Retinal pigment epithelial cell (primary cell): ENCODE data around the gene KRTAP12-4.
"Not testable (repeated sequence)": the region's sequence is repeated elsewhere in the genome, so short reads cannot be mapped to it uniquely, and the experiment has no call there.

Experiments used
- DNase-seq: peaks from one replicate; pipeline ENCODE4 v3.0.0-alpha.2; 2010; ENCODE audit warnings: low read depth
- H3K4me3 ChIP-seq: 2 replicates; pipeline ENCODE4 v1.5.1; 2011; ENCODE audit warnings: mild to moderate bottlenecking, low read length, control low read depth, moderate library complexity
- TF ChIP-seq, protein P1 (sequence below): conservative IDR thresholded peaks from 2 replicates; pipeline ENCODE4 v1.5.1; 2011; ENCODE audit warnings: low read depth, low read length, control low read depth, inconsistent platforms

The KRTAP12-4 gene

DNA sequence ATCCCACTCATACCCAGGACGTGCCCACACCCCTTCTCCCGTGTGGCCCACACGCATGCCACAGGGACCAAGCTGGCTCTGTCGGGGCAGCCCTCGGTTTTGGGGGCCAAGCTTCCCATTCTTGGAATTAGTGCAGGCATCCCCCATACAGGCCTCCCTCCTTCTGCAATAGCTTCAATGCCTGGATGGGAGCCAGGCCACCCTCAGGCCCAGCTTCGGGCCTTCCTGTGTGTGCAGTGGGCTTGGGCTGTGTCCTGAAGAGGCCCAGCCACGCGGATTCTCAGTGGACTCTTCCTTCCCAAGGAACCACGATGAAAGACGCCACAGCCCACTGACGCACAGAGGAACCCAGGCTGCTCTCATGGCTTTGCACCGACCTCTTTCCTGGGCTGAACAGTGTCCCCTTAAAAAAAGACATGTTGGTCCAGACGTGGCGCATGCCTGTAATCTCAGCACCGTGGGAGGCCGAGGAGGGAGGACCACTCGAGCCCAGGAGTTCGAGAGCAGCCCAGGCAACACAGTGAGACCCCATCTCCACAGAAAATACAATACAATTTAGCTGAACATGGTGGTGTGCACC is 4.8 kb downstream of the KRTAP12-4 start:
- no peak overlapping the region for H3K4me3 ChIP-seq
- no peak for DNase-seq
- TF ChIP-seq, protein P1, sequence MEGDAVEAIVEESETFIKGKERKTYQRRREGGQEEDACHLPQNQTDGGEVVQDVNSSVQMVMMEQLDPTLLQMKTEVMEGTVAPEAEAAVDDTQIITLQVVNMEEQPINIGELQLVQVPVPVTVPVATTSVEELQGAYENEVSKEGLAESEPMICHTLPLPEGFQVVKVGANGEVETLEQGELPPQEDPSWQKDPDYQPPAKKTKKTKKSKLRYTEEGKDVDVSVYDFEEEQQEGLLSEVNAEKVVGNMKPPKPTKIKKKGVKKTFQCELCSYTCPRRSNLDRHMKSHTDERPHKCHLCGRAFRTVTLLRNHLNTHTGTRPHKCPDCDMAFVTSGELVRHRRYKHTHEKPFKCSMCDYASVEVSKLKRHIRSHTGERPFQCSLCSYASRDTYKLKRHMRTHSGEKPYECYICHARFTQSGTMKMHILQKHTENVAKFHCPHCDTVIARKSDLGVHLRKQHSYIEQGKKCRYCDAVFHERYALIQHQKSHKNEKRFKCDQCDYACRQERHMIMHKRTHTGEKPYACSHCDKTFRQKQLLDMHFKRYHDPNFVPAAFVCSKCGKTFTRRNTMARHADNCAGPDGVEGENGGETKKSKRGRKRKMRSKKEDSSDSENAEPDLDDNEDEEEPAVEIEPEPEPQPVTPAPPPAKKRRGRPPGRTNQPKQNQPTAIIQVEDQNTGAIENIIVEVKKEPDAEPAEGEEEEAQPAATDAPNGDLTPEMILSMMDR, result no peak

DNA sequence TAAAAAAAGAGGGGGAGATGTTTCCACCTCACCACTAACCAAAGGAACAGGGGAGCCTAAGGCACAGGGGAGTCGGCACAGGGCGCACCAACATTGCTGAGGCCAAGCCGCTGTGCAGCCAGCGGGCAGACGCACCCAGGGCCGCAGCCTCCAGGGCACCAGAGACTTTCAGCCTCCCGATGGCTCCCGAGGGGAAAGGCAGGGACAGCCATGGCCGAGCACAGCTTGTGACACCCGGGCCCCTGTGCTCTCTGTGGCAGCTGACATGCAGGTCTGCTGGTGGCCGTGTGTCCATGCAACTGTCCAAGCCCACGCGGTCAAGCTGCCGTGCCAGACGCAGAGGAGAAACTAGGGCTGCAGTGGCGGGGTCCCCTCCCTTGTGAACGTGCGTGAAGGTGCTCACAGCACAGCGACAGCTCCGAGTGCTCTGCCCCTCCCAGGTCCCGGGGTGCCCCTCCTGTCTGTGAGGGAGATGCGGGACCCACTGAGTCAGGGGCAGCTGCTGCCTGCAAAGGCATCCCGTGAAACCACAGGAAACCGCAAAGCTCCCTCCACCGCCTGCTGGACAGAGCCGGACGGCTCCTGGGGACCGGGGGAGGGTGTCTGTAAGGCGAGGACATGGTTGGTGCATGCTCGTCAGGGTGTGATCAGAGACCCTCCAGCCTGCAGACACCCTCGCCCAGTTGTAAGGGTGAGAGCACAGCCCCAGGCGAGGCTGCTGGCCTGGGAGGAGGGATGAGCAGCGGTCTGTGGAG is 5.7 kb downstream of the KRTAP12-4 start:
- no peak for DNase-seq
- H3K4me3 ChIP-seq, result no peak overlapping the region
- TF ChIP-seq, protein P1, result no peak

DNA sequence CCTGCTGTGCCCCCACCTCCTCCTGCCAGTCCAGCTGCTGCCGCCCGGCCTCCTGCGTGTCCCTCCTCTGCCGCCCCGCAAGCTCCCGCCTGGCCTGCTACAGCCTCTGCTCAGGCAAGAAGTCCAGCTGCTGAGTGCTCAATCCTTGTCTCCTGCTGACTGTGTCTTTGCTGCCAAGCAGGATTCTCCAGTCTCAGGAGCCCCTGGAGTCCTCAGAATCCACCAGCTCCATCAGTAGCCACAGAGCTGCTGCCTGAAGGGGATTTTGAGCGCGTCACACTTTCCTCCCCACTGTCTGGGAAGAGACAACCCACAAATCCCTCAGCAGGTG is 7.3 kb downstream of the KRTAP12-4 start:
- TF ChIP-seq, protein P1, result no peak

DNA sequence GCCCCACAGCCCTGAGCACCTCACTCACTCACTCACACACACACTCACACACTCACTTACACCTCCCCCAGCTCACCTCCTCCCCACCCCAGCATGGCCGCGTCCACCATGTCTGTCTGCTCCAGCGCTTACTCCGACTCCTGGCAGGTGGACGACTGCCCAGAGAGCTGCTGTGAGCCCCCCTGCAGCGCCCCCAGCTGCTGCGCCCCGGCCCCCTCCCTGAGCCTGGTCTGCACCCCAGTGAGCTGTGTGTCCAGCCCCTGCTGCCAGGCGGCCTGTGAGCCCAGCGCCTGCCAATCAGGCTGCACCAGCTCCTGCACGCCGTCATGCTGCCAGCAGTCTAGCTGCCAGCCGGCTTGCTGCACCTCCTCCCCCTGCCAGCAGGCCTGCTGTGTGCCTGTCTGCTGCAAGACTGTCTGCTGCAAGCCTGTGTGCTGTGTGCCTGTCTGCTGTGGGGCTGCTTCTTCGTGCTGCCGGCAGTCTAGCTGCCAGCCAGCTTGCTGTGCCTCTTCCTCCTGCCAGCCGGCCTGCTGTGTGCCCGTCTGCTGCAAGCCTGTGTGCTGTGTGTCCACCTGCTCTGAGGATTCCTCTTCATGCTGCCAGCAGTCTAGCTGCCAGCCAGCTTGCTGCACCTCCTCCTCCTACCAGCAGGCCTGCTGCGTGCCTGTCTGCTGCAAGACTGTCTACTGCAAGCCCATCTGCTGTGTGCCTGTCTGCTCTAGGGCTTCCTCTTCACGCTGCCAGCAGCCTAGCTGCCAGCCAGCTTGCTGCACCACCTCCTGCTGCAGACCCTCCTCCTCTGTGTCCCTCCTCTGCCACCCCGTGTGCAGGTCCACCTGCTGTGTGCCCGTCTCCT is 7.9 kb downstream of the KRTAP12-4 start, which contains the start of gene KRTAP10-11:
KRTAP10-11 (plus strand) TSS at position 49 of the 856 bp plus-strand sequence; CDS start at position 94, 45 bp downstream.
- DNase-seq, H3K4me3 ChIP-seq: not testable (repeated sequence)

More for the DNA sequence above, 7.3 kb downstream of the KRTAP12-4 start:
- H3K4me3 ChIP-seq, result no peak overlapping the region
- DNase-seq, result no peak

DNA sequence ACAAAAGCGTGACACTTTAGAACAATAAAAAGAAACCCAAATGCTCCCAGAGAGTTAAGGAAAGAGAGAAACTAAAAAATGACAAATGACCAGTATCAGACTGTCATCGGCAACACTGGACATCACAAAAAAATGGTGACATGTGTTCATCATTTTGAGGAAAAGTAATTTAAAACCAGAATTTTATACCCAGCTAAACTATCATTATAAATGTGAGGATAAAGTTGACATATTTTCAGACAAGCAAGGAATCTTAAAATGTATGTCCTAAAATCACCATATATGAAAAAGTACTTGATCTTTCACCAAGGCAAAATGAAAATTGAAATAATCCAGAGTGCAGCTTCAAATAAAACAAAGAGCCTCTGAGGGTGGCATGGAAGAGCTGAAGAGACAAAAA is 9.6 kb downstream of the KRTAP12-4 start:
- no peak for DNase-seq
- no peak overlapping the region for H3K4me3 ChIP-seq
- TF ChIP-seq, protein P1, result no peak

DNA sequence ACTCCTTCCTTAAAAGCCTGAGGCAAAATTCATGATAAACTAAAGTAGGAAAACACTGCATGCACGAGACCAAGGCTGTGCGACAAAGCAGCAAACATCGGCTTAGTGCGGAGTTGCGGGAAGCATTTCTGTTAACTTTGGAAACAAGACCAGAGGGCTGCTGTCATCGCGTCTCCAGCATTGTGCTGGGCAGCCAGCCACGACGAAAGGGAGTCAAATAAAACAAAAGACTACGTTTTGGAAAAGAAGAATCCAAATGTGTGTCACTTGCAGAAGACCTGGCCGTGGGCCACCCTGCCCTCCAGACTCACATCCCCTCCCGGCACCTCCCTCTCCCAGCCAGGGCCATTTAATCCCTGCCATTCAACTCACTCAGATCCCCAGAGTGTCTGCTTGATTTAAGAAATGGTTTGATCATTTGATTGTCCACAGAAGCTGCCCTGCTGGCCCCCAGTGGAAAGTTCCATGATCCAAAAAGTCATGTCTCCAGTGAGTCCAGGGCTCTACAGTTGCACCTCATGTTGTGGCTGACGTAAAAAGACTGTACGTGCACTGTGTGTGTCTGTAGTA is 10.6 kb downstream of the KRTAP12-4 start:
- no peak for DNase-seq
- no peak overlapping the region for H3K4me3 ChIP-seq
- TF ChIP-seq, protein P1, result no peak

DNA sequence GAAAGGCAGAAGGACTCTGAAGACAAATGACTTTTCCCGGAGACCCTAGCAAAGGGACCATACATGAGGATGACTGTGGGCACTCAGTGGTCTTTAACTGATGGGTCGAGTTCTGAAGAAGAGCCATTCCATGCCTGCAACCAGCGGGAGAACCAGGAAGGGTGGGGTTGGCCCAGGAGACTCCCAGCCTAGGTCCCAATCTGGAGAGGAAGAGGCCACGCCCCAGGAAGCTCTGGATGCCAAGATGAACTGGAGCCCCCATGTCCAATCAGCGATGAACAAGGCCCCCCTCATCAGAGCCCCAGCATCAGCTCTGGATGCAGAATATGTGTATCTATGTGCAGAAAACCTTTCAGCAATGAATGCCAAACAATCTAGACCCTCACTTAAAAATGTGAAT is 13.7 kb downstream of the KRTAP12-4 start:
- H3K4me3 ChIP-seq, result no peak overlapping the region
- TF ChIP-seq, protein P1, result no peak
- DNase-seq, result no peak
